Measurements from ENCODE around the gene LCE2B. TPM values are rescaled to one million over a fixed set of nuclear protein-coding genes. Genes with fewer than 3 reads are reported as not detected.

The LCE2B gene
- total and polyA plus RNA-seq, 10 of the 15 experiments (the other 5 are each of a cell fraction or from before 2014, with no cell fraction given), result not detected

- SMC1A ChIA-PET (ENCODE audit: uncharacterized antibody, unreplicated experiment), result interaction anchor here (2.4 kb wide), 1 partner anchor 11 kb away, joined by 11 read pairs; no protein-coding TSS in a partner anchor
- TF ChIP-seq IKZF2 (IDR thresholded peaks at IDR 0.05), result no peak
- no peak for TF ChIP-seq ETV6 (conservative IDR thresholded peaks at IDR 0.05 in 1 of 2, IDR thresholded peaks at IDR 0.05 in 1 of 2; ENCODE audit: borderline replicate concordance in 1 of 2, low read depth in 1 of 2)
- no peak for TF ChIP-seq SUPT20H (IDR thresholded peaks at IDR 0.05; ENCODE audit: borderline replicate concordance, control insufficient read depth, low read depth, low read length)
- POLR2A ChIA-PET, result no interaction called here
These were observed 42.0 kb upstream of the LCE2B start for GRCh38 chr1:152643945-152644344.

GRCh38 chr1:152645146-152645545, 40.8 kb upstream of the LCE2B start:
- ChIA-PET SMC1A (ENCODE audit: uncharacterized antibody, unreplicated experiment) (interaction anchor here (1.6 kb wide), 1 partner anchor 8 kb away, joined by 4 read pairs; no protein-coding TSS in a partner anchor), POLR2A (no interaction called here), RAD21 (ENCODE audit: unreplicated experiment) (no interaction called here), CTCF (interaction anchor here (1.2 kb wide), 1 partner anchor 224 kb away, joined by 4 read pairs; no protein-coding TSS in a partner anchor)
- Histone ChIP-seq H3K79me2 (ENCODE audit: control insufficient read depth, insufficient read depth, low read length) (no peaks in the 10 kb centered on the region), H3K27ac (ENCODE audit: control insufficient read depth, insufficient read depth) (no peak overlapping the region), H3K9me3 (replicated peaks; ENCODE audit: control insufficient read depth, insufficient read depth, low read length) (no peaks in the 10 kb centered on the region), H3K4me3 (no peak overlapping the region), H3K4me1 (ENCODE audit: control insufficient read depth, insufficient read depth, low read length) (no peaks in the 10 kb centered on the region), H3K4me2 (ENCODE audit: control insufficient read depth, insufficient read depth) (no peak overlapping the region), H3K36me3 (ENCODE audit: control insufficient read depth in 2 of 2, insufficient read depth in 2 of 2, low read length in 1 of 2) (no peaks in the 10 kb centered on the region), H3K27me3 (replicated peaks in 1 of 2; ENCODE audit: control insufficient read depth in 2 of 2, insufficient read depth in 2 of 2, low read length in 1 of 2) (no peaks in the 10 kb centered on the region), H4K20me1 (ENCODE audit: control insufficient read depth, insufficient read depth) (no peaks in the 10 kb centered on the region), H3K9ac (ENCODE audit: control insufficient read depth, insufficient read depth, low read length) (no peak overlapping the region), H2AFZ (ENCODE audit: control insufficient read depth, low read depth, low read length) (no peak overlapping the region)
- DNase-seq (ENCODE audit: low read depth, low spot score), result no peak
- in situ Hi-C loops (cut with MboI) (no loop called here), intact Hi-C loops (cut with micrococcal nuclease; ENCODE audit: unreplicated experiment) (no loop called here)
- no peak for FAIRE-seq
- no TSS peak for BruUV-seq (replicated peaks)
- ATAC-seq, result no peak
- WGBS (ENCODE audit: insufficient coverage, insufficient replicate concordance, low lambda C conversion rate, missing lambda C conversion rate), result 0% methylated on average over 3 of the region's 3 CpGs
- TF ChIP-seq RUNX3 (IDR thresholded peaks at IDR 0.05; ENCODE audit: low read length), result no peak
- no peak for TF ChIP-seq SRF (IDR thresholded peaks at IDR 0.05; ENCODE audit: low read depth in 2 of 2, low read length in 2 of 2)
- TF ChIP-seq E2F8 (IDR thresholded peaks at IDR 0.05; ENCODE audit: low read depth, partially characterized antibody), result no peak
- TF ChIP-seq CEBPB (IDR thresholded peaks at IDR 0.05; ENCODE audit: borderline replicate concordance in 1 of 2, low read depth in 2 of 2, low read length in 2 of 2), result no peak
- no peak for TF ChIP-seq CEBPZ (IDR thresholded peaks at IDR 0.05; ENCODE audit: low read depth, low read length)
- no peak for TF ChIP-seq NFIC (IDR thresholded peaks at IDR 0.05; ENCODE audit: low read depth, low read length)
- TF ChIP-seq BCL11A (IDR thresholded peaks at IDR 0.05; ENCODE audit: low read depth, low read length), result no peak
- no peak for TF ChIP-seq RAD21 (IDR thresholded peaks at IDR 0.05; ENCODE audit: insufficient read depth, low read depth, low read length)

More at GRCh38 chr1:152643945-152644344, 42.0 kb upstream of the LCE2B start:
- no peak overlapping the region for H3K4me2 ChIP-seq (ENCODE audit: control insufficient read depth, insufficient read depth)
- H3K9me3 ChIP-seq (replicated peaks; ENCODE audit: control insufficient read depth, insufficient read depth, low read length), result no peaks in the 10 kb centered on the region
- no peak for ATAC-seq
- DNase-seq (ENCODE audit: low read depth, low spot score), result no peak
- no peak overlapping the region for H2AFZ ChIP-seq (ENCODE audit: control insufficient read depth, low read depth, low read length)
- H3K36me3 ChIP-seq (ENCODE audit: control insufficient read depth in 2 of 2, insufficient read depth in 2 of 2, low read length in 1 of 2), result no peaks in the 10 kb centered on the region
- H3K79me2 ChIP-seq (ENCODE audit: control insufficient read depth, insufficient read depth, low read length), result no peaks in the 10 kb centered on the region
- in situ Hi-C loops (cut with MboI), result no loop called here
- no peaks in the 10 kb centered on the region for H4K20me1 ChIP-seq (ENCODE audit: control insufficient read depth, insufficient read depth)
- H3K4me3 ChIP-seq, result no peak overlapping the region
- WGBS (ENCODE audit: insufficient coverage, insufficient replicate concordance, low lambda C conversion rate, missing lambda C conversion rate), result 0% methylated on average over 3 of the region's 3 CpGs
- CTCF ChIA-PET, result interaction anchor here (5.8 kb wide), 1 partner anchor 10 kb away, joined by 24 read pairs; no protein-coding TSS in a partner anchor
- no peak overlapping the region for H3K27ac ChIP-seq (ENCODE audit: control insufficient read depth, insufficient read depth)
- no peak overlapping the region for H3K9ac ChIP-seq (ENCODE audit: control insufficient read depth, insufficient read depth, low read length)
- H3K27me3 ChIP-seq (replicated peaks in 1 of 2; ENCODE audit: control insufficient read depth in 2 of 2, insufficient read depth in 2 of 2, low read length in 1 of 2), result no peaks in the 10 kb centered on the region
- RAD21 ChIA-PET (ENCODE audit: unreplicated experiment), result no interaction called here
- intact Hi-C loops (cut with micrococcal nuclease; ENCODE audit: unreplicated experiment), result no loop called here
- no TSS peak for BruUV-seq (replicated peaks)
- no peak for FAIRE-seq
- no peaks in the 10 kb centered on the region for H3K4me1 ChIP-seq (ENCODE audit: control insufficient read depth, insufficient read depth, low read length)
